HL-60 (cell line): Measurements from ENCODE around the gene KCNH1.

Experiments used
- DNase-seq, 2 experiments: peaks; one replicate each; pipeline ENCODE4 v3.0.0-alpha.2; 2010 to 2020; ENCODE audit warnings: low read depth in 1 of 2, low spot score in 1 of 2
- H3K27ac ChIP-seq: fragments of 250-450 bp; sonication (Bioruptor Pico); replicated peaks from 2 replicates; pipeline ENCODE4 v1.5.1; 2020; ENCODE audit warnings: mild to moderate bottlenecking, moderate library complexity
- H3K27me3 ChIP-seq: fragments of 250-450 bp; sonication (Bioruptor Pico); 2 replicates; pipeline ENCODE4 v1.5.1; 2021; ENCODE audit warnings: mild to moderate bottlenecking, moderate library complexity; ENCODE audit not compliant: insufficient read depth, poor library complexity, severe bottlenecking
- H3K4me3 ChIP-seq: replicated peaks from 2 replicates; pipeline ENCODE4 v1.5.1; 2011; ENCODE audit warnings: mild to moderate bottlenecking, control low read depth, low read length; ENCODE audit not compliant: insufficient read depth
- CTCF ChIP-seq: IDR thresholded peaks from one replicate; pipeline ENCODE4 v1.5.1; 2011; ENCODE audit warnings: low read length, control low read depth, inconsistent platforms; ENCODE audit not compliant: insufficient read depth
- GABPA ChIP-seq: IDR thresholded peaks from 2 replicates; pipeline ENCODE4 v1.6.1; 2012; ENCODE audit warnings: low read depth
- POLR2AphosphoS5 ChIP-seq: IDR thresholded peaks from 2 replicates; pipeline ENCODE4 v1.6.1; 2012; ENCODE audit warnings: low read depth
- REST ChIP-seq: IDR thresholded peaks from 2 replicates; pipeline ENCODE4 v1.6.1; 2012; ENCODE audit warnings: low read depth; ENCODE audit not compliant: insufficient replicate concordance
- SPI1 ChIP-seq: IDR thresholded peaks from 2 replicates; pipeline ENCODE4 v1.6.1; 2012; ENCODE audit warnings: low read depth, mild to moderate bottlenecking, borderline replicate concordance

Gene KCNH1

GRCh38 chr1:210940081-210940617, 193.8 kb downstream of the KCNH1 start:
- Histone ChIP-seq H3K27me3 (no peaks in the 10 kb centered on the region), H3K27ac (no peak overlapping the region), H3K4me3 (no peak overlapping the region)
- DNase-seq: no peak
- TF ChIP-seq CTCF (no peak), REST (no peak), GABPA (no peak), SPI1 (no peak), POLR2AphosphoS5 (no peak)

GRCh38 chr1:210938416-210938925, 195.5 kb downstream of the KCNH1 start:
- H3K27ac ChIP-seq: no peak overlapping the region

More at GRCh38 chr1:210938416-210938925, 195.5 kb downstream of the KCNH1 start:
- TF ChIP-seq SPI1 (no peak), REST (no peak), POLR2AphosphoS5 (no peak), CTCF (no peak), GABPA (no peak)
- H3K27me3 ChIP-seq: no peaks in the 10 kb centered on the region
- no peak for DNase-seq
- H3K4me3 ChIP-seq: no peak overlapping the region
